RKO (cell line): ENCODE measurements around the gene FAM193B.
"Not testable (repeated sequence)": the region's sequence is repeated elsewhere in the genome, so short reads cannot be mapped to it uniquely, and the experiment has no call there.

Source experiments
- DNase-seq: peaks from one replicate; pipeline ENCODE4 v3.0.0-alpha.2; 2016; ENCODE audit warnings: low spot score

Gene FAM193B

GRCh38 chr5:177576169-177576568 is 21.8 kb upstream of the FAM193B start:
- no peak for DNase-seq

GRCh38 chr5:177575488-177575887 is 21.1 kb upstream of the FAM193B start:
- DNase-seq = no peak

GRCh38 chr5:177569894-177570293 is 15.5 kb upstream of the FAM193B start:
- DNase-seq = no peak

GRCh38 chr5:177568326-177568725 is 14.0 kb upstream of the FAM193B start:
- no peak for DNase-seq

- no peak for DNase-seq
These were observed 10.7 kb upstream of the FAM193B start for GRCh38 chr5:177565046-177565445.

GRCh38 chr5:177559446-177559941 is 5.1 kb upstream of the FAM193B start:
- DNase-seq = not testable (repeated sequence)

- no peak for DNase-seq
These were observed 3.4 kb upstream of the FAM193B start for GRCh38 chr5:177557796-177558195.

- DNase-seq = peak; percentile 17
These were observed 2.8 kb upstream of the FAM193B start for GRCh38 chr5:177557041-177557647.

GRCh38 chr5:177555665-177556064 is 1.3 kb upstream of the FAM193B start:
- DNase-seq = no peak

- no peak for DNase-seq
These were observed 865 bp upstream of the FAM193B start for GRCh38 chr5:177555228-177555627.

- DNase-seq = peak; percentile 16
These were observed 513 bp downstream of the FAM193B start for GRCh38 chr5:177553671-177554429.

GRCh38 chr5:177552839-177553455 is 1.4 kb downstream of the FAM193B start:
- DNase-seq = no peak

GRCh38 chr5:177550122-177550521 is 4.2 kb downstream of the FAM193B start:
- DNase-seq = no peak

- no peak for DNase-seq
These were observed 5.9 kb downstream of the FAM193B start for GRCh38 chr5:177548495-177548894.

- no peak for DNase-seq
These were observed 6.6 kb downstream of the FAM193B start for GRCh38 chr5:177547736-177548135.

- DNase-seq = peak; percentile 90
These were observed 8.1 kb downstream of the FAM193B start for GRCh38 chr5:177546258-177546741.

GRCh38 chr5:177545487-177546257 is 8.7 kb downstream of the FAM193B start:
- DNase-seq = no peak

- DNase-seq = no peak
These were observed 11.4 kb downstream of the FAM193B start for GRCh38 chr5:177542816-177543465.

GRCh38 chr5:177540438-177540837 is 13.9 kb downstream of the FAM193B start:
- DNase-seq = no peak

- DNase-seq = no peak
These were observed 15.0 kb downstream of the FAM193B start for GRCh38 chr5:177539411-177539810.

GRCh38 chr5:177538876-177539275 is 15.5 kb downstream of the FAM193B start:
- DNase-seq = no peak
